B cell (primary cell): ENCODE results near the gene SNTB2. TPM values are rescaled to one million over a fixed set of nuclear protein-coding genes. Genes with fewer than 3 reads are reported as not detected.

Experiments
- ATAC-seq: fragments of 200-7000 bp; cut with Tn5 transposase; one replicate; pipeline ENCODE4 v1.10.0; 2021; ENCODE audit warnings: low read depth, mild to moderate bottlenecking, moderate number of reproducible peaks, moderate library complexity
- CTCF ChIA-PET: fragments of 350-600 bp; sonication (Branson Sonifier 250); formaldehyde crosslinking; loops from one replicate; lab custom pipeline; 2021; ENCODE audit warnings: antibody characterized with exemption, inconsistent platforms; lab: Charles Lee
- POLR2A ChIA-PET: fragments of 350-600 bp; sonication (Branson Sonifier 250); formaldehyde crosslinking; loops from one replicate; lab custom pipeline; 2021; ENCODE audit warnings: antibody characterized with exemption; lab: Charles Lee
- DNase-seq: peaks from one replicate; pipeline ENCODE4 v3.0.0; 2013
- H2AFZ ChIP-seq: 2 replicates; pipeline ENCODE4 v1.6.1; 2012; ENCODE audit warnings: mild to moderate bottlenecking, low read depth, low read length; ENCODE audit not compliant: insufficient read depth, poor library complexity, severe bottlenecking
- H3K27ac ChIP-seq, 2 donors: 1 replicate in 1 of 2; 2 replicates in 1 of 2; pipeline ENCODE4 v1.5.1; 2012 to 2013; ENCODE audit warnings: low read length in 2 of 2, mild to moderate bottlenecking in 2 of 2, moderate library complexity in 1 of 2
- H3K27me3 ChIP-seq, 4 experiments: fragments of 200-600 bp in 1 of 4; sonication (generic) in 1 of 4; replicated peaks in 1 of 4; 1 replicate in 2 of 4; 2 replicates in 2 of 4; pipeline versions ENCODE4 v1.6.1 to v1.7.0; 2013 to 2016; ENCODE audit warnings: low read length in 3 of 4, mild to moderate bottlenecking in 2 of 4, mixed read lengths in 1 of 4, moderate library complexity in 1 of 4; ENCODE audit not compliant: insufficient read depth in 4 of 4, control insufficient read depth in 3 of 4; ENCODE audit errors: control extremely low read depth in 1 of 4
- H3K36me3 ChIP-seq, 2 experiments: replicated peaks in 1 of 2; 1 replicate in 1 of 2; 2 replicates in 1 of 2; pipeline versions ENCODE4 v1.6.1 to v1.7.1; 2013; ENCODE audit warnings: low read length in 1 of 2; ENCODE audit not compliant: insufficient read depth in 2 of 2, control insufficient read depth in 1 of 2; ENCODE audit errors: control extremely low read depth in 1 of 2, extremely low read depth in 1 of 2
- H3K4me1 ChIP-seq, 2 donors: fragments of 200-600 bp in 1 of 2; sonication (generic) in 1 of 2; 1 replicate in 1 of 2; 2 replicates in 1 of 2; pipeline versions ENCODE4 v1.5.1 to v1.6.1; 2013 to 2017; ENCODE audit warnings: low read length in 2 of 2; ENCODE audit not compliant: control insufficient read depth in 2 of 2, insufficient read depth in 2 of 2
- H3K4me2 ChIP-seq: replicated peaks from 2 replicates; pipeline ENCODE3; 2012; ENCODE audit warnings: mild to moderate bottlenecking, low read depth, low read length; ENCODE audit not compliant: poor library complexity, severe bottlenecking
- H3K4me3 ChIP-seq, 5 experiments: fragments of 200-600 bp in 1 of 5; sonication (generic) in 1 of 5; 1 replicate in 3 of 5; 2 replicates in 2 of 5; pipeline versions ENCODE4 v1.5.1 to v1.7.0; 2011 to 2016; ENCODE audit warnings: low read length in 4 of 5, mild to moderate bottlenecking in 4 of 5, low read depth in 2 of 5, control low read depth in 1 of 5, moderate library complexity in 1 of 5; ENCODE audit not compliant: insufficient read depth in 1 of 5; ENCODE audit errors: control extremely low read depth in 1 of 5, extremely low read depth in 1 of 5
- H3K79me2 ChIP-seq: fragments of 200-600 bp; sonication (generic); one replicate; pipeline ENCODE4 v1.6.0; 2016; ENCODE audit warnings: low read length; ENCODE audit not compliant: control insufficient read depth, insufficient read depth
- H3K9ac ChIP-seq: fragments of 200-600 bp; sonication (generic); 2 replicates; pipeline ENCODE4 v1.6.1; 2017; ENCODE audit warnings: mild to moderate bottlenecking, low read length, moderate library complexity
- H3K9me3 ChIP-seq, 3 donors: one replicate each; pipeline versions ENCODE4 v1.6.1 to v1.7.1; 2013; ENCODE audit warnings: low read length in 2 of 3; ENCODE audit not compliant: control insufficient read depth in 2 of 3, insufficient read depth in 1 of 3; ENCODE audit errors: control extremely low read depth in 1 of 3
- H4K20me1 ChIP-seq: 2 replicates; pipeline ENCODE4 v1.6.0; 2012; ENCODE audit warnings: mild to moderate bottlenecking, low read length; ENCODE audit not compliant: insufficient read depth, control insufficient read depth, poor library complexity, severe bottlenecking
- H3K27ac Mint-ChIP-seq: one replicate; pipeline ENCODE4 v1.8.0; 2021; ENCODE audit warnings: mixed read lengths
- H3K27me3 Mint-ChIP-seq: one replicate; pipeline ENCODE4 v1.8.0; 2021; ENCODE audit warnings: mixed read lengths
- H3K4me1 Mint-ChIP-seq: one replicate; pipeline ENCODE4 v1.8.0; 2021; ENCODE audit warnings: mixed read lengths
- H3K4me3 Mint-ChIP-seq: one replicate; pipeline ENCODE4 v1.8.0; 2021; ENCODE audit warnings: mixed read lengths
- H3K9me3 Mint-ChIP-seq: one replicate; pipeline ENCODE4 v1.8.0; 2022; ENCODE audit warnings: mixed read lengths; ENCODE audit not compliant: insufficient read depth
- CTCF ChIP-seq: fragments of 200-600 bp; IDR thresholded peaks from one replicate; pipeline ENCODE4 v1.8.0; 2022; ENCODE audit warnings: antibody characterized with exemption, mild to moderate bottlenecking
- EZH2 ChIP-seq: IDR thresholded peaks from 2 replicates; pipeline ENCODE4 v1.6.1; 2012; ENCODE audit warnings: borderline replicate concordance, low read depth, mild to moderate bottlenecking, moderate library complexity, low read length; ENCODE audit not compliant: insufficient read depth, poor library complexity, severe bottlenecking
- WGBS: methylation state at CpG from one replicate; pipeline ENCODE4 v1.1.5; 2013; ENCODE audit warnings: missing lambda C conversion rate; ENCODE audit not compliant: insufficient coverage; 5-methylcytosine and 5-hydroxymethylcytosine counted together
- intact Hi-C: fragments of 100-400 bp; cut with micrococcal nuclease; formaldehyde crosslinking; loops from one replicate; pipeline ENCODE4 v1.10.0; 2022
- polyA plus RNA-seq: library from polyadenylated mRNA; depleted of rRNA; stranded (reverse); fragments of >200 nt; gene quantifications from 2 replicates; pipeline ENCODE4 v1.2.3, GENCODE V29; 2012
- total RNA-seq, 2 donors: library from RNA; stranded (reverse); fragments of 120-200 nt in 1 of 2; gene quantifications; 1 replicate in 1 of 2; 2 replicates in 1 of 2; pipeline versions ENCODE4 v1.2.3 to v1.2.4, GENCODE V29; 2013 to 2022

SNTB2 gene
- total and polyA plus RNA-seq, 2 donors (not counting 1 experiment from before 2014, with no cell fraction given): 3.8 to 16.2 TPM

DNA sequence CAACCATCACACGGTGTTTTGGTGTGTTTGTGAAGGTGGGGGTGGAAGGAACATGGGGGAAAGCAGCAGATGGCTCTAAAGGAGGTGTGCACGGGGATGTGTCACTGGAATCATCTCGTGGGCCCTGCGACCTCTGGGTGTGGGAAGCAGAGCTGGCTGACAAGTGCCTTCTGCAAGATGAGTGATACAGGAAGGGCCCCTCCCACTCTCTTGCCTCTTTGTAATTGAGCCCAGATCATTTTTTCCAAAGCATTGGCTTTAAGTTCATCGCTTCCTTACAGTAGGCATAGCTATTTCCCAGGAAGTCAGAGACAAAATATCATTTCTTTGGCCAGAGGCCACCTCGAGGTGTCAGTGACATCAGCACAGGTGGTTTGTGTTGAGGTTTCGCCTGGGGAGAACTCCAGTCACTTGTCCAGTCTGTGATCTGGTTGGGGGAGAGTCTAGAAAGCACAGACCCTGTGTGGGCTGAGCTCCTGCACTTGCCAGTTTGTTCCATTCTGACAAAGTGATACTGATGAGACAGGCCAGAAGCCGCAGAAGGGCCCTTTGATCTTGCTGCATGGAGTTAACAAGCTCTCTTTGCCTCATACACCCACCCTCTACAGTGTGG is 20.6 kb upstream of the SNTB2 start:
- Histone ChIP-seq H3K79me2 (no peaks in the 10 kb centered on the region), H3K9me3 (no peaks in the 10 kb centered on the region), H4K20me1 (no peaks in the 10 kb centered on the region), H3K27me3 (no peaks in the 10 kb centered on the region), H2AFZ (no peak overlapping the region), H3K4me3 (no peak overlapping the region), H3K4me2 (no peak overlapping the region), H3K27ac (no peak overlapping the region), H3K4me1 (peaks cover 6% of the 10 kb centered on the region in 2 donors), H3K36me3 (peaks cover 3 to 46% of the 10 kb centered on the region in 2 experiments), H3K9ac (no peak overlapping the region)
- Mint-ChIP-seq H3K4me3 (no peak overlapping the region), H3K27me3 (no peaks in the 10 kb centered on the region), H3K27ac (no peak overlapping the region), H3K9me3 (no peaks in the 10 kb centered on the region), H3K4me1 (peaks cover 13% of the 10 kb centered on the region)
- WGBS: 89% methylated on average over 6 of the region's 8 CpGs
- DNase-seq (no peak), ATAC-seq (no peak)
- intact Hi-C loops: no loop called here
- POLR2A ChIA-PET: no interaction called here
- CTCF ChIA-PET: interaction anchor here (0.8 to 1.8 kb wide), 2 partner anchors 14 to 17 kb away, joined by 3 to 4 read pairs; no protein-coding TSS in a partner anchor
- TF ChIP-seq CTCF (no peak), EZH2 (no peak)
